Mammary epithelial cell (primary cell): ENCODE results near the gene ARID1B.

ENCODE experiments used
- CTCF ChIP-seq, 2 donors: IDR thresholded peaks in 1 of 2; conservative IDR thresholded peaks in 1 of 2; 2 replicates each; pipeline ENCODE4 v1.5.1; 2011 to 2012; ENCODE audit warnings: inconsistent platforms in 2 of 2, low read length in 2 of 2, mild to moderate bottlenecking in 2 of 2, control low read depth in 1 of 2, low read depth in 1 of 2; ENCODE audit not compliant: insufficient read depth in 1 of 2; ENCODE audit errors: extremely low read depth in 1 of 2
- EZH2 ChIP-seq: IDR thresholded peaks from 2 replicates; pipeline ENCODE4 v1.6.1; 2012; ENCODE audit warnings: low read length, inconsistent platforms, borderline replicate concordance

GRCh38 chr6:157151029-157151428, 373.9 kb downstream of the ARID1B start:
- TF ChIP-seq CTCF (conservative IDR thresholded peaks at IDR 0.05 in 1 of 2, IDR thresholded peaks at IDR 0.05 in 1 of 2; ENCODE audit: extremely low read depth in 1 of 2, insufficient read depth in 1 of 2, low read depth in 1 of 2, low read length in 2 of 2) (no peak), EZH2 (no peak)
